HepG2 (cell line): ENCODE data around the gene ELFN1. TPM values are rescaled to one million over a fixed set of nuclear protein-coding genes. Genes with fewer than 3 reads are reported as not detected.
A peak's percentile ranks its signal among the peaks of the same experiment; 100 is the strongest.

Experiments used
- AHDC1 ChIP-seq: sonication (generic); formaldehyde crosslinking; IDR thresholded peaks from 2 replicates; pipeline ENCODE4 v1.5.1; 2020; ENCODE audit warnings: mild to moderate bottlenecking, missing genetic modification reagents, borderline replicate concordance
- AKAP8 ChIP-seq: sonication (generic); formaldehyde crosslinking; IDR thresholded peaks from 2 replicates; pipeline ENCODE4 v1.5.1; 2020; ENCODE audit warnings: mild to moderate bottlenecking, missing genetic modification reagents
- CREBL2 ChIP-seq: sonication (generic); formaldehyde crosslinking; IDR thresholded peaks from 2 replicates; pipeline ENCODE4 v1.8.1; 2023; ENCODE audit warnings: missing genetic modification reagents, mild to moderate bottlenecking, borderline replicate concordance
- GTF3A ChIP-seq: sonication (generic); formaldehyde crosslinking; conservative IDR thresholded peaks from 2 replicates; pipeline ENCODE4 v1.4.0; 2020; ENCODE audit warnings: mild to moderate bottlenecking, missing genetic modification reagents
- HBP1 ChIP-seq: IDR thresholded peaks from 2 replicates; pipeline ENCODE4 v1.6.1; 2016; ENCODE audit warnings: low read depth, control low read depth
- KLF16 ChIP-seq, 2 experiments: sonication (generic) in 1 of 2; formaldehyde crosslinking in 1 of 2; IDR thresholded peaks; 2 replicates each; pipeline versions ENCODE4 v1.6.1 to v1.8.0; 2016 to 2023; ENCODE audit warnings: missing genetic modification reagents in 2 of 2, missing compliant biosample characterization in 1 of 2
- PRDM15 ChIP-seq: sonication (generic); formaldehyde crosslinking; IDR thresholded peaks from 2 replicates; pipeline ENCODE4 v1.4.0; 2020; ENCODE audit warnings: missing genetic modification reagents
- ZNF180 ChIP-seq: sonication (generic); formaldehyde crosslinking; IDR thresholded peaks from 2 replicates; pipeline ENCODE4 v1.4.0; 2020; ENCODE audit warnings: low read depth, missing genetic modification reagents, borderline replicate concordance
- ZNF276 ChIP-seq: sonication (generic); formaldehyde crosslinking; IDR thresholded peaks from 2 replicates; pipeline ENCODE4 v1.4.0; 2020; ENCODE audit warnings: mild to moderate bottlenecking, low read depth, missing genetic modification reagents
- ZNF687 ChIP-seq: sonication (generic); formaldehyde crosslinking; IDR thresholded peaks from 2 replicates; pipeline ENCODE4 v1.5.1; 2020; ENCODE audit warnings: mild to moderate bottlenecking, missing genetic modification reagents, moderate library complexity
- polyA plus RNA-seq, 8 experiments: library from polyadenylated mRNA; depleted of rRNA in 3 of 8; stranded (reverse) in 7 of 8; unstranded in 1 of 8; fragments of >200 nt; fragmentation: Illumina TruSeq in 4 of 8; extraction: Trizol in 4 of 8; gene quantifications; 2 replicates each; pipeline versions ENCODE4 v1.2.1 to v1.2.3, GENCODE V29; 2011 to 2016; ENCODE audit warnings: low read depth in 4 of 8, missing spikeins in 1 of 8, mixed read lengths in 1 of 8; ENCODE audit not compliant: insufficient read depth in 1 of 8
- total RNA-seq, 5 experiments: library from RNA; depleted of rRNA; stranded (reverse); fragments of >200 nt; fragmentation: Illumina TruSeq; extraction: Trizol; gene quantifications; 2 replicates each; pipeline ENCODE4 v1.2.3, GENCODE V29; 2016; ENCODE audit warnings: low read depth in 1 of 5

Gene ELFN1
- total and polyA plus RNA-seq, 2 of the 13 experiments (the other 11 are each of a cell fraction or from before 2014, with no cell fraction given), result 0.13 to 0.18 TPM

- TF ChIP-seq AHDC1, result no peak
- TF ChIP-seq PRDM15, result no peak
- TF ChIP-seq ZNF276 (CRISPR knock-in tag), result no peak
- peak; percentile 81 for TF ChIP-seq ZNF687
- no peak for TF ChIP-seq CREBL2 (CRISPR knock-in tag)
- no peak for TF ChIP-seq HBP1 (CRISPR knock-in tag)
- no peak for TF ChIP-seq GTF3A
- TF ChIP-seq KLF16 (CRISPR knock-in tag; IDR thresholded peaks at IDR 0.05), result no peak
- TF ChIP-seq ZNF180 (CRISPR knock-in tag), result no peak
- no peak for TF ChIP-seq AKAP8
Observed at GRCh38 chr7:1644341-1645070, 25.6 kb upstream of the ELFN1 start (continued).
